Epithelial cell of proximal tubule (primary cell): ENCODE data around the gene NCKAP5L. TPM values are rescaled to one million over a fixed set of nuclear protein-coding genes. Genes with fewer than 3 reads are reported as not detected.

ENCODE experiments used
- DNase-seq: peaks from one replicate; pipeline ENCODE4 v3.0.0-alpha.2; 2011; ENCODE audit warnings: low read depth
- H3K4me3 ChIP-seq: 2 replicates; pipeline ENCODE4 v1.5.1; 2011; ENCODE audit warnings: low read depth, mild to moderate bottlenecking, low read length
- CTCF ChIP-seq: conservative IDR thresholded peaks from 2 replicates; pipeline ENCODE4 v1.5.1; 2012; ENCODE audit warnings: low read depth, mild to moderate bottlenecking, low read length
- total RNA-seq: library from RNA; depleted of rRNA; stranded (reverse); fragments of >200 nt; gene quantifications from 2 replicates; pipeline ENCODE4 v1.2.3, GENCODE V29; 2015

NCKAP5L gene
- total RNA-seq, 1 donor from 2014 or later: 8.4 TPM

GRCh38 chr12:49827401-49828099 is 663 bp downstream of the NCKAP5L start:
- DNase-seq: no peak
- no peak for TF ChIP-seq CTCF
- peak overlapping the region; percentile 74 for H3K4me3 ChIP-seq

- no peak for DNase-seq
- H3K4me3 ChIP-seq: peak overlapping the region; percentile 74
Observed at GRCh38 chr12:49827051-49827400, 1.2 kb downstream of the NCKAP5L start.

GRCh38 chr12:49825971-49826421 is 2.2 kb downstream of the NCKAP5L start:
- no peak for DNase-seq
- no peak overlapping the region for H3K4me3 ChIP-seq
- no peak for TF ChIP-seq CTCF

More at GRCh38 chr12:49827051-49827400, 1.2 kb downstream of the NCKAP5L start:
- TF ChIP-seq CTCF: no peak

- TF ChIP-seq CTCF: no peak
- H3K4me3 ChIP-seq: no peak overlapping the region
- no peak for DNase-seq
Observed at GRCh38 chr12:49825360-49825970, 2.7 kb downstream of the NCKAP5L start.

- TF ChIP-seq CTCF: no peak
- H3K4me3 ChIP-seq: no peak overlapping the region
- DNase-seq: no peak
Observed at GRCh38 chr12:49824895-49825294, 3.3 kb downstream of the NCKAP5L start.

GRCh38 chr12:49824416-49824815 is 3.8 kb downstream of the NCKAP5L start:
- no peak overlapping the region for H3K4me3 ChIP-seq
- DNase-seq: no peak
- no peak for TF ChIP-seq CTCF

- DNase-seq: no peak
- no peak for TF ChIP-seq CTCF
- H3K4me3 ChIP-seq: no peak overlapping the region
Observed at GRCh38 chr12:49823951-49824350, 4.3 kb downstream of the NCKAP5L start.
